ENCODE results near the gene MCM7.

- TF ChIP-seq CTCF (IDR thresholded peaks at IDR 0.05) (no peak), POLR2A (IDR thresholded peaks at IDR 0.05) (peak in 1 of 2 donors; percentile 38)
Observed at GRCh38 chr7:100101016-100101862, at the start of gene MCM7, which contains the start of gene AP4M1.

Data from thyroid gland (tissue), 4 donors.